HepG2 (cell line): Measurements from ENCODE around the gene PPP4R2. TPM values are rescaled to one million over a fixed set of nuclear protein-coding genes. Genes with fewer than 3 reads are reported as not detected.
A peak's percentile ranks its signal among the peaks of the same experiment; 100 is the strongest.

Experiments
- BHLHE40 ChIP-seq: IDR thresholded peaks from 2 replicates; pipeline ENCODE4 v1.6.1; 2011; ENCODE audit warnings: low read length, improper control_type of control experiment
- FOXK2 ChIP-seq: fragments of 450-650 bp; IDR thresholded peaks from 2 replicates; pipeline ENCODE4 v1.6.1; 2016
- FOXO1 ChIP-seq: sonication (generic); formaldehyde crosslinking; IDR thresholded peaks from 2 replicates; pipeline ENCODE4 v1.4.0; 2020; ENCODE audit warnings: missing genetic modification reagents
- GATA4 ChIP-seq: sonication (generic); IDR thresholded peaks from 2 replicates; pipeline ENCODE4 v1.6.1; 2016; ENCODE audit warnings: antibody characterized with exemption, low read depth, borderline replicate concordance
- MZF1 ChIP-seq: sonication (generic); formaldehyde crosslinking; IDR thresholded peaks from 2 replicates; pipeline ENCODE4 v1.8.1; 2023; ENCODE audit warnings: mild to moderate bottlenecking, missing genetic modification reagents, borderline replicate concordance
- NCOA1 ChIP-seq: sonication (generic); formaldehyde crosslinking; IDR thresholded peaks from 2 replicates; pipeline ENCODE4 v1.9.0; 2021; ENCODE audit warnings: missing genetic modification reagents
- NCOA5 ChIP-seq: sonication (generic); formaldehyde crosslinking; IDR thresholded peaks from 2 replicates; pipeline ENCODE4 v1.4.0; 2020; ENCODE audit warnings: missing genetic modification reagents
- PAF1 ChIP-seq: IDR thresholded peaks from 2 replicates; pipeline ENCODE4 v1.6.1; 2016; ENCODE audit warnings: missing genetic modification reagents, missing compliant biosample characterization
- RBM39 ChIP-seq: fragments of 200-400 bp; formaldehyde crosslinking; IDR thresholded peaks from one replicate; pipeline ENCODE4 v1.6.1; 2018; ENCODE audit warnings: antibody characterized with exemption, mild to moderate bottlenecking, low read depth, low read length; ENCODE audit not compliant: poor library complexity, severe bottlenecking
- RCOR2 ChIP-seq: IDR thresholded peaks from 2 replicates; pipeline ENCODE4 v1.6.1; 2016; ENCODE audit warnings: missing biosample characterization, missing genetic modification reagents
- RXRB ChIP-seq: IDR thresholded peaks from 2 replicates; pipeline ENCODE4 v1.6.1; 2016; ENCODE audit warnings: borderline replicate concordance, missing genetic modification reagents, missing compliant biosample characterization
- SSRP1 ChIP-seq: IDR thresholded peaks from 2 replicates; pipeline ENCODE4 v1.6.1; 2016; ENCODE audit warnings: control low read depth
- STAG1 ChIP-seq: sonication (generic); formaldehyde crosslinking; IDR thresholded peaks from 2 replicates; pipeline ENCODE4 v1.4.0; 2020; ENCODE audit warnings: missing genetic modification reagents
- TP53 ChIP-seq: sonication (generic); formaldehyde crosslinking; conservative IDR thresholded peaks from 2 replicates; pipeline ENCODE4 v1.4.0; 2020; ENCODE audit warnings: missing genetic modification reagents
- WIZ ChIP-seq: sonication (generic); formaldehyde crosslinking; IDR thresholded peaks from 2 replicates; pipeline ENCODE4 v1.5.1; 2020; ENCODE audit warnings: mild to moderate bottlenecking, missing genetic modification reagents
- ZBTB38 ChIP-seq: sonication (generic); formaldehyde crosslinking; IDR thresholded peaks from 2 replicates; pipeline ENCODE4 v1.5.1; 2020; ENCODE audit warnings: mild to moderate bottlenecking, missing genetic modification reagents
- ZFP82 ChIP-seq: sonication (generic); formaldehyde crosslinking; IDR thresholded peaks from 2 replicates; pipeline ENCODE4 v1.5.1; 2020; ENCODE audit warnings: mild to moderate bottlenecking, missing genetic modification reagents, borderline replicate concordance
- ZNF207 ChIP-seq: fragments of 450-650 bp; IDR thresholded peaks from 2 replicates; pipeline ENCODE4 v1.6.1; 2016; ENCODE audit warnings: antibody characterized with exemption, borderline replicate concordance
- ZNF232 ChIP-seq: sonication (generic); formaldehyde crosslinking; IDR thresholded peaks from 2 replicates; pipeline ENCODE4 v1.4.0; 2020; ENCODE audit warnings: missing genetic modification reagents, borderline replicate concordance
- ZNF275 ChIP-seq: sonication (generic); formaldehyde crosslinking; IDR thresholded peaks from 2 replicates; pipeline ENCODE4 v1.8.0; 2022; ENCODE audit warnings: missing genetic modification reagents, mild to moderate bottlenecking, inconsistent platforms, borderline replicate concordance
- ZNF382 ChIP-seq: sonication (generic); formaldehyde crosslinking; IDR thresholded peaks from 2 replicates; pipeline ENCODE4 v1.5.0; 2020; ENCODE audit warnings: missing genetic modification reagents, mild to moderate bottlenecking, borderline replicate concordance
- ZNF562 ChIP-seq: sonication (generic); formaldehyde crosslinking; IDR thresholded peaks from 2 replicates; pipeline ENCODE4 v1.8.0; 2022; ENCODE audit warnings: missing genetic modification reagents, borderline replicate concordance
- ZNF644 ChIP-seq: IDR thresholded peaks from 2 replicates; pipeline ENCODE4 v1.6.1; 2016; ENCODE audit warnings: low read depth
- ZNF720 ChIP-seq: sonication (generic); formaldehyde crosslinking; IDR thresholded peaks from 2 replicates; pipeline ENCODE4 v1.4.0; 2020; ENCODE audit warnings: missing genetic modification reagents
- ZNF724P ChIP-seq: sonication (generic); formaldehyde crosslinking; IDR thresholded peaks from 2 replicates; pipeline ENCODE4 v1.8.0; 2022; ENCODE audit warnings: missing genetic modification reagents, borderline replicate concordance
- ZNF747 ChIP-seq: sonication (generic); formaldehyde crosslinking; IDR thresholded peaks from 2 replicates; pipeline ENCODE4 v1.8.1; 2023; ENCODE audit warnings: missing genetic modification reagents, mild to moderate bottlenecking, borderline replicate concordance
- ZNF792 ChIP-seq: IDR thresholded peaks from 2 replicates; pipeline ENCODE4 v1.6.1; 2016
- polyA plus RNA-seq, 8 experiments: library from polyadenylated mRNA; depleted of rRNA in 3 of 8; stranded (reverse) in 7 of 8; unstranded in 1 of 8; fragments of >200 nt; fragmentation: Illumina TruSeq in 4 of 8; extraction: Trizol in 4 of 8; gene quantifications; 2 replicates each; pipeline versions ENCODE4 v1.2.1 to v1.2.3, GENCODE V29; 2011 to 2016; ENCODE audit warnings: low read depth in 4 of 8, missing spikeins in 1 of 8, mixed read lengths in 1 of 8; ENCODE audit not compliant: insufficient read depth in 1 of 8
- total RNA-seq, 5 experiments: library from RNA; depleted of rRNA; stranded (reverse); fragments of >200 nt; fragmentation: Illumina TruSeq; extraction: Trizol; gene quantifications; 2 replicates each; pipeline ENCODE4 v1.2.3, GENCODE V29; 2016; ENCODE audit warnings: low read depth in 1 of 5
- TF ChIP-seq, protein P1 (sequence below): sonication (generic); formaldehyde crosslinking; conservative IDR thresholded peaks from 2 replicates; pipeline ENCODE4 v1.8.0; 2022; ENCODE audit warnings: missing genetic modification reagents
- TF ChIP-seq, protein P2 (sequence below): sonication (generic); formaldehyde crosslinking; conservative IDR thresholded peaks from 2 replicates; pipeline ENCODE4 v1.4.0; 2020; ENCODE audit warnings: missing genetic modification reagents

The PPP4R2 gene
- total and polyA plus RNA-seq, 2 of the 13 experiments (the other 11 are each of a cell fraction or from before 2014, with no cell fraction given): 22.3 to 161 TPM

- TF ChIP-seq ZFP82 (CRISPR knock-in tag): no peak
- no peak for TF ChIP-seq FOXK2
- no peak; the same call in 1 of the 2 replicates for TF ChIP-seq ZNF747 (CRISPR knock-in tag)
- 0 out of 2 replicates have a peak, but pooled peaks have one; percentile 39 for TF ChIP-seq RCOR2 (CRISPR knock-in tag)
- no peak for TF ChIP-seq MZF1 (CRISPR knock-in tag)
- TF ChIP-seq ZNF275 (CRISPR knock-in tag): no peak
- no peak for TF ChIP-seq RBM39
- TF ChIP-seq RXRB (CRISPR knock-in tag): peak; percentile 43; the same call in 1 of the 2 replicates
- TF ChIP-seq NCOA5 (CRISPR knock-in tag): no peak
- no peak for TF ChIP-seq ZNF207
- TF ChIP-seq ZBTB38 (CRISPR knock-in tag): no peak
- TF ChIP-seq FOXO1 (CRISPR knock-in tag): peak; percentile 78; the same call in 1 of the 2 replicates
- TF ChIP-seq, protein P1, sequence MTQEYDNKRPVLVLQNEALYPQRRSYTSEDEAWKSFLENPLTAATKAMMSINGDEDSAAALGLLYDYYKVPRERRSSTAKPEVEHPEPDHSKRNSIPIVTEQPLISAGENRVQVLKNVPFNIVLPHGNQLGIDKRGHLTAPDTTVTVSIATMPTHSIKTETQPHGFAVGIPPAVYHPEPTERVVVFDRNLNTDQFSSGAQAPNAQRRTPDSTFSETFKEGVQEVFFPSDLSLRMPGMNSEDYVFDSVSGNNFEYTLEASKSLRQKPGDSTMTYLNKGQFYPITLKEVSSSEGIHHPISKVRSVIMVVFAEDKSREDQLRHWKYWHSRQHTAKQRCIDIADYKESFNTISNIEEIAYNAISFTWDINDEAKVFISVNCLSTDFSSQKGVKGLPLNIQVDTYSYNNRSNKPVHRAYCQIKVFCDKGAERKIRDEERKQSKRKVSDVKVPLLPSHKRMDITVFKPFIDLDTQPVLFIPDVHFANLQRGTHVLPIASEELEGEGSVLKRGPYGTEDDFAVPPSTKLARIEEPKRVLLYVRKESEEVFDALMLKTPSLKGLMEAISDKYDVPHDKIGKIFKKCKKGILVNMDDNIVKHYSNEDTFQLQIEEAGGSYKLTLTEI: no peak
- TF ChIP-seq WIZ (CRISPR knock-in tag): no peak
- TF ChIP-seq TP53 (CRISPR knock-in tag): no peak
- no peak for TF ChIP-seq PAF1
- no peak for TF ChIP-seq ZNF562 (CRISPR knock-in tag)
- TF ChIP-seq ZNF382: no peak
- TF ChIP-seq STAG1: no peak; the same call in 1 of the 2 replicates
- TF ChIP-seq ZNF792 (CRISPR knock-in tag): peak; percentile 48; the same call in 1 of the 2 replicates
- no peak for TF ChIP-seq NCOA1
- no peak for TF ChIP-seq ZNF720 (CRISPR knock-in tag)
- no peak for TF ChIP-seq SSRP1
- peak; percentile 46; the same call in 1 of the 2 replicates for TF ChIP-seq ZNF644
- TF ChIP-seq, protein P2, sequence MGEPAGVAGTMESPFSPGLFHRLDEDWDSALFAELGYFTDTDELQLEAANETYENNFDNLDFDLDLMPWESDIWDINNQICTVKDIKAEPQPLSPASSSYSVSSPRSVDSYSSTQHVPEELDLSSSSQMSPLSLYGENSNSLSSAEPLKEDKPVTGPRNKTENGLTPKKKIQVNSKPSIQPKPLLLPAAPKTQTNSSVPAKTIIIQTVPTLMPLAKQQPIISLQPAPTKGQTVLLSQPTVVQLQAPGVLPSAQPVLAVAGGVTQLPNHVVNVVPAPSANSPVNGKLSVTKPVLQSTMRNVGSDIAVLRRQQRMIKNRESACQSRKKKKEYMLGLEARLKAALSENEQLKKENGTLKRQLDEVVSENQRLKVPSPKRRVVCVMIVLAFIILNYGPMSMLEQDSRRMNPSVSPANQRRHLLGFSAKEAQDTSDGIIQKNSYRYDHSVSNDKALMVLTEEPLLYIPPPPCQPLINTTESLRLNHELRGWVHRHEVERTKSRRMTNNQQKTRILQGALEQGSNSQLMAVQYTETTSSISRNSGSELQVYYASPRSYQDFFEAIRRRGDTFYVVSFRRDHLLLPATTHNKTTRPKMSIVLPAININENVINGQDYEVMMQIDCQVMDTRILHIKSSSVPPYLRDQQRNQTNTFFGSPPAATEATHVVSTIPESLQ (CRISPR knock-in tag): no peak
- 0 out of 2 replicates have a peak, but pooled peaks have one; percentile 37 for TF ChIP-seq ZNF232
- TF ChIP-seq BHLHE40: no peak
- TF ChIP-seq GATA4: peak; percentile 65; the same call in 1 of the 2 replicates
- no peak for TF ChIP-seq ZNF724P (CRISPR knock-in tag)
Measured at GRCh38 chr3:72957297-72957696, 39.3 kb upstream of the PPP4R2 start (continued).
